Retina (tissue), 1 donor: ENCODE results near the gene SDHAF3.
"Not testable (repeated sequence)": the region's sequence is repeated elsewhere in the genome, so short reads cannot be mapped to it uniquely, and the experiment has no call there.

Source experiments
- DNase-seq: peaks from one replicate; pipeline ENCODE4 v3.0.0-alpha.2; 2016

Gene SDHAF3

GRCh38 chr7:97117372-97118188 is at the start of gene SDHAF3:
Gene SDHAF3, plus strand, starts transcription at chr7:97117698. Its CDS starts 26 bp downstream, at chr7:97117724.
- peak; percentile 98 for DNase-seq

DNA sequence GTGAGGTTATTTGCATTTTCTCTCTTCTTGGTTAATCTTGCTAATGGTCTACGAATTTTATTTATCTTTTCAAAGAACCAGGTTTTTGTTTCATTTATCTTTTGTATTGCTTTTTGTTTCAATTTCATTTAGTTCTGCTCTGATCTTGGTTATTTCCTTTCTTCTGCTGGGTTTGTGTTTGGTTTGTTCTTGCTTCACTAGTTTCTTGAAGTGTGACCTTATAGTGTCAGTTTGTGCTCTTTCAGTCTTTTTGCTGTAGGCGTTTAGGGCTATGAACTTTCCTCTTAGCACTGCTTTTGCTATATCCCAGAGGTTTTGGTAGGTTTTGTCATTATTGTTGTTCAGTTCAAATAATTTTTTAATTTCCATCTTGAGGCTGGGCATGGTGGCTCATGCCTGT is 45.5 kb upstream of the SDHAF3 start:
- not testable (repeated sequence) for DNase-seq

DNA sequence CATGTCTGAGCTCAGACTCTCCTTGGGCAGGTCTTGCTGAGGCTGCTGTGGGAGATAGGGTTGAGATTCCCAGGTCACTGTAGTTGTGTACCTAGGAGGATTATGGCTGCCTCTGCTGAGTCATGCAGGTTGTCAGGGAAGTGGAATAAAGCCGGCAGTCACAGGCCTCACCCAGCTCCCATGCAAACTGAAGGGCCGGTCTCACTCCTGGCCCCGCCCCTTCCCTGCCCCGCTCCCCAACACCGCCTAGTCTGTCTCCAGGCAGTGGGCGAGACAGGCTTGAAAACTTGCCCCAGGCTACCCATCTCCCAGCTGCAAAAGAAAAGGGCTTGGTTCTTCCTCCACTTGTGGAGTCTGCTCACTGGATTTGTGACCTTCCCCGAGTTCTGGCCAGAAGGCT is 41.6 kb upstream of the SDHAF3 start:
- DNase-seq: no peak

DNA sequence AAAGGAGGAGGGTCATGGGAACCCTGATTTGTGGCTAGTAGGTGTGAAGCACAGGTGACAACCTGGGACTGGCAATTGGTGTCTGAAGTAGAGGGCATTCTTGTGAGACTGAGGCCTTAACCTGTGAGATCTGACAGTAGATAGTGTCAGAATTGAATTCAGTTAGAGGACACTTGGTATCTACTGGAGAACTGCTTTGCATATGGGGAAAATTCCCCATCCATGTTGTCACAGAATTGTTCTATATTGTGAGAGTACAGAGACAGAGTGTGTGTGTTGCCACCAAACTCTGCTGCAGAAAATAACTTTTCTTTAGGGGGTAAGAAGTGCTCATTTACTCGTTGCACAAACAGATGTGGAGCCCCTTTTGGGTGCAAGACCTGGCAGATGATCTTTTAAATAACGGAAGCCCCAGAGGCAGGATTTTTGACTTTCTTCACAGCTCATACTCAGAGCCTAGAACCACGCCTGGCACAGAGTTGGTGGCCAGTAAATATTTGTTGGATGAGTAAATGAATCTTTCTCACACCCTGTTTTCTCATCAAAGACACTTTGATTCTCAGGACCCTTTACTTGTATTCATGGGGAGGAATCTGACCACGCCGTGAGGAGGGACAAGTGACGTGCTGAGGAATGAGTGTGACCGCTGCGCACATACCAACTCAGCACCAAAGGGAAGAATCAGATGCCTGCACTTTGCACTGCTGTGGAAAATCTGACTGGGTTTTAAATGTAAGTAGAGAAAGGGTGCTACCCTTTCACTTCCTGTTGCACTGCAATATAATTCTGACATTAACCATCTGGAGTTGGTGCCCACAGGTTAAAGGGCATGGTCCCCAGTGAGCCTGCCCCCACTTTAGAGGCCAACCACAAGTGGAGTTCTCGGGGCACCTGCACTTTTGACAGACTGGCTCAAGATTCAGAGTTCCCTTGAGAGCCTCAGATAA is 39.2 kb upstream of the SDHAF3 start:
- no peak for DNase-seq

- no peak for DNase-seq
These were observed 38.2 kb upstream of the SDHAF3 start for GRCh38 chr7:97079300-97079699.

DNA sequence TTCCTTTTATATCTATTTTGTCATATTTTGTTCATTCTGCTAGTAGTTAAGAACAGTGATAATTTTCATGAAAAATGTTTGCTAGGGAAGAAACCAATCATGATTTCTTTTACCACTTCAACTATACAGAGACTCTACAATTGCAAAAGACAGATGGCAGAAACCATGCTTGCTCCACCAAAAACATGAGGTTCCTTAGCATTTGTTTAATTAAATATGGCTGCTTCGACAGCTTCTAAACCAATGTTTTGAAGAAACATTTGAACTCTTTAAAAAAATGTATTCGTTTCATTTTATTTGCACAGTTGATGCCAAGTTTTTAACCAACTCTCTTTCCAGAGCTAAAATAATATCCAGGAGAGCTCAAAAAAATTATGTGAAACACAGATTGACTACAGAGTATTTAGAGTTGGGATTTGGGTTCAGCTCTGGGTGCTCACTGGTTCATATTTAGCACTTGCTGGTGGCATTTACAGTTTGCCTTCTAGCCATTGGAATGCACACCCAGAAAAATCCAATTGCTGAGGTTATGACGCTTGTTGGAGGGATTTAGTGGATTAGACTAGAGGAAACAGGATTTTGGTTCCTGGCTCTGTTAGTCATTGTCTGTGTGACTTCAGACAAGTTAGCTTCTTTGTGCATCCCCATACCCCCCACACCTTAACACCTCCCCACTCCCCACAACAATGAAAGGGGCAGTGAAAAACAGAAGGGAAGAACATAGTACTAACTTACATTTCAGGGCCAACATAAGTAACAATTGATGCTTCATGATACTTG is 35.8 kb upstream of the SDHAF3 start:
- no peak for DNase-seq

DNA sequence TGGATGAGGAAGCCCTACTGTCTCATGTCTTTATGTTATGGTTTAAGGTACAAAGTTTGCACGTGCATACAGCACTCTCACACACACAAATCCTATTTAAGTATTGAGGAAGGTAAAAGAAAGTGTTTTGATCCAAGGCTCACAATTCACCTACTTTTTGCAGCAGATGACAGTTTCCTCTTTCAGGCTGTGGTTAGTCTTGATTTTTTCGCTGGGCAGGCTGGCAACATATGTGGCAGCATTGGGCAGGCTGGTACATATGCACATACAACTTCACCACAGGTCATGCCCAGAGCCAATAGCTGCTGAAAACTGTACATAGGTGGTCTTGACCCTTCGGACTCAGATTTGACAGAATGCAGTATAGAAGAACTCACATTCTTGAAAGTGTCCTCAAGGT is 29.1 kb upstream of the SDHAF3 start:
- DNase-seq: no peak

DNA sequence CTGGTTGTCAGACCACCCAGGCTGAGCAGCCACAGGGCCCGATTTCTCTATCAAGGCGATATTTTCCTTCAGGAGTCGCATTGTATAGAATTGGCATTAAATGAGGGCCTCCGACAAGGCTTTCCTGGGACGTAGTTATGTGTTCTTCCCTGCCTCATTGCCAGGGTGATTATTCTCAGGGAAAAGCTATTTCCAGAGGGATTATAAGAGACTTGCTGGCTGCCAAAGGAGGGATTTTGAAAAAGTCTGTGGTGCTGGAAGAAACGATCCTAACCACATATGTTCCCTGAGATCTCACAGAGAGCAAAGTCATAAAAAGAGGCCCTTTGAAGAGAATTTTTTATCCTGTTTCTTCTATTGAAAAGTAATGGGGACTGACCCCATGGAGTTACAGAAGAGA is 27.7 kb upstream of the SDHAF3 start:
- DNase-seq: no peak

GRCh38 chr7:97090761-97091353 is 26.6 kb upstream of the SDHAF3 start:
- DNase-seq: no peak

DNA sequence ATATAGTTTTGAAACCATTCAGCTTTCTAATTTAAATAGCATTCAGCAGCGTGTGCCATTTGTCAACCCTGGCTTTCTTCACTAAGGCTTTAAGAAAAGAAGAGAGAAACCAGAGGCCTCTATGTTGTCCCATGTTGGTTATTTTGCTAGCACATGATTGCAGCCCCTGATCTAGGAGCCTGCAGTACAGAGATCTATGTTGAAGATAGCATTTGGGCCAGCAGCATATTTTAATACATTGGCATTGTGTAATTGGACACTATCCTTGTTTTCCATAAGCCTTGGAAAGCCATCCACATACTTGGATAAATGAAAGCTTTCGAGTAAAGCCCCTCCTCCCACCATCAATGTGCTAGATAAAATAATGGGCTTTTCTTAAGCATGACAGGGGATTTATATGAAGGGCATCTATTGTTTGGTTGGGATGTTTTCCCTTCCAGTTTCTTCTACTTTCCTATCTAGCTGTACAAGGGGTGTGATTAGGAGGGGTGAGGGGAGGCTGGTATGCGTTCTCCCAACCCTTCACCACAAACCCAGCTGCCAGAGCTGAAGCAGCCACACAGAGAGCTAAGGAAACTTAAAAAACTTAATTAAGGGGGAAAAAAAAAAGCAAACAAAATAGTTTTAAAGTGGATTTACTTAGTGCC is 23.1 kb upstream of the SDHAF3 start:
- no peak for DNase-seq

- DNase-seq: no peak
These were observed 21.5 kb upstream of the SDHAF3 start for GRCh38 chr7:97096037-97096436.

- no peak for DNase-seq
These were observed 20.8 kb upstream of the SDHAF3 start for GRCh38 chr7:97096661-97097060.

GRCh38 chr7:97104719-97105238 is 12.7 kb upstream of the SDHAF3 start:
- peak; percentile 87 for DNase-seq

- no peak for DNase-seq
These were observed 10.2 kb upstream of the SDHAF3 start for GRCh38 chr7:97107192-97107800.

DNA sequence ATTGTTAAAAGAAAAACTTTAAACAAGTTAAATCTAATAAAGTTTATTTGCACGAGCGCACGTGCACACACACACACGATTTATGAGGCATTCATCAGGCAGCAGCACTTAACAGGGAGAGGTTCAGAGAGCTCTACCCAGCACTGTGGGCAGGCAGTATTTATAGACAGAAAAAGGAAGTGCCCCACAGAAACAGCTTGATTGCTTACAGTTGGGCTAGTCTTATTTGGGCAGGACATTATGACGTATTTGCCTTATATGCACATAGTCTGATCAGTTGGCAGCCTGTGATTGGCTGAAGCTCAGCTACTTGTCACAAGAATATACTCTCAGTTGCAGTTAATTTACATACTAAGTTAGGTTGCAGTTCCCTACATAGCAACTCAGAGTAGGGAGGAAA is 1.2 kb upstream of the SDHAF3 start:
- DNase-seq: no peak

DNA sequence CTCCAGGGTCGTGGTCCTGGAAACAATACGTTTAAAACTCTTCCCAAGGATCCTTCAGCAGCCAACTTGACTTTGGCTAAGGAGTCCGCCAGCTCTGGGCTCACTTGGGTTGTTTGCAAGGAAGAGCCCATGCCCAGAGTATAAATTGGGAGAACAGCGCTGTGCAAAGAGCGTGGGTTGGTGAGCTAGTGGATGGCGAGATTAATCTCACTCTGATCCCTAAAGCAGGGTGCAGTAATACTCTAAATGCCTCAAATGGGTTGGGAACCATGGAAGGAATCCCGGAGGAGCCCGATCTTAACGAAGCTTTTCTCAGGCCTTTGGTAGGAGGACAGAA is 495 bp upstream of the SDHAF3 start:
- no peak for DNase-seq

DNA sequence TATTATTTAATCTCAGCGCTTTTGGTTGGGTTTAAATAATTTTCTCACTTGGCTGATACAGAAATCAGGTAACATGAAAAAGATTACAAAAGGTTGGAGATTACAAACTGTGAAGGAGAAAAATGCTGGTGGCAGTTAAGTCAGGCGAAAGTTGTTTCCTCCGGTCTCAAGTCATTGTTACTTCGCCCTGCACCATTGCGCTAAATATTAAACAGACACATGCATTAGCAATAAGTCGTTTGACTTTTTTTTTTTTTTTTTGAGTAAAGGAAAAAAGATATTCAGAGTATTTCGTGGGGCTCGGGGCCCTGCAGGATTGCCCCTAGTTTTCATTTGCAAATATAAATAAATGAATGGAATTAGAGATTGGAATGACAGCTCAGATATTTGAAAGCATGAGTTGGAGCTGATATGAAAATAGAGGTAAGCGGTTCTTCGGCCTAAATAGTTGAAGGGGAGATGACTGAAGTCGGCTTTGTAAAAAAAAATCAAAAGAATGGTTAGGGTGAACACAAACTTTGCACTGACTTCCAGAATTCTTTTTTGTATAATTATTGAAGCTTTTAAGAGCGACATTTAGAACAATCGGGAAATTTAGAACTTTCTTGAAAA is 914 bp downstream of the SDHAF3 start:
- DNase-seq: peak; percentile 29

GRCh38 chr7:97119747-97120146 is 2.2 kb downstream of the SDHAF3 start:
- DNase-seq: no peak

- no peak for DNase-seq
These were observed 3.4 kb downstream of the SDHAF3 start for GRCh38 chr7:97120713-97121457.

DNA sequence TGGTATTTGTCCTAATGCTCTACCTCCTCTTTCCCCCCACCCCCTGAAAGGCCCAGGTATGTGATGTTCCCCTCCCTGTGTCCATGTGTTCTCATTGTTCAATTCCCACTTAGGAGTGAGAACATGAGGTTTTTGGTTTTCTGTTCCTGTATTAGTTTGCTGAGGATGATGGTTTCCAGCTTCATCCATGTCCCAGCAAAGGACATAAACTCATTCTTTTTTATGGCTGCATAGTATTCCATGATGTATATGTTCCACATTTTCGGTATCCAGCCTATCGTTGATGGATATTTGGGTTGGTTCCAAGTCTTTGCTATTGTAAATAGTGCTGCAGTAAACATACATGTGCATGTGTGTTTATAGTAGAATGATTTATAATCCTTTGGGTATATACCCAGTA is 5.6 kb downstream of the SDHAF3 start:
- not testable (repeated sequence) for DNase-seq
